ENCODE results near the gene ATP8B1. TPM values are rescaled to one million over a fixed set of nuclear protein-coding genes. Genes with fewer than 3 reads are reported as not detected.

Gene ATP8B1
- total and polyA plus RNA-seq, 9 of the 15 experiments (the other 6 are each of a cell fraction or from before 2014, with no cell fraction given): 0.01 to 0.22 (median 0.03) TPM; not detected in 3

- peak; percentile 41 to 46 for TF ChIP-seq AFF1 (IDR thresholded peaks at IDR 0.05; ENCODE audit: low read depth in 1 of 2, partially characterized antibody in 2 of 2)
- TF ChIP-seq ARID3A (IDR thresholded peaks at IDR 0.05; ENCODE audit: borderline replicate concordance, low read depth, low read length): peak; percentile 92
- TF ChIP-seq RERE (CRISPR knock-in tag; IDR thresholded peaks at IDR 0.05; ENCODE audit: borderline replicate concordance): no peak
- TF ChIP-seq ZNF785 (CRISPR knock-in tag; IDR thresholded peaks at IDR 0.05): no peak
- TF ChIP-seq BHLHE40 (IDR thresholded peaks at IDR 0.05; ENCODE audit: low read length): peak; percentile 62; the same call in 1 of the 2 replicates
- no peak for TF ChIP-seq HEY1 (CRISPR knock-in tag; IDR thresholded peaks at IDR 0.05; ENCODE audit: borderline replicate concordance)
- peak; percentile 53 for TF ChIP-seq EP400 (IDR thresholded peaks at IDR 0.05)
- TF ChIP-seq GTF2E2 (tag; IDR thresholded peaks at IDR 0.05): no peak
- no peak for TF ChIP-seq DIDO1 (tag; IDR thresholded peaks at IDR 0.05; ENCODE audit: low read depth)
- TF ChIP-seq ZNF408 (CRISPR knock-in tag; IDR thresholded peaks at IDR 0.05; ENCODE audit: low read depth): no peak
- TF ChIP-seq NR4A1 (CRISPR knock-in tag; IDR thresholded peaks at IDR 0.05): no peak
- TF ChIP-seq NR4A1 (tag; IDR thresholded peaks at IDR 0.05): no peak
- peak; percentile 78 for TF ChIP-seq PKNOX1 (IDR thresholded peaks at IDR 0.05)
- TF ChIP-seq ZNF184 (CRISPR knock-in tag; IDR thresholded peaks at IDR 0.05): no peak
- TF ChIP-seq POLR2AphosphoS2 (IDR thresholded peaks at IDR 0.05; ENCODE audit: low read length): no peak
- TF ChIP-seq RFX5 (IDR thresholded peaks at IDR 0.05; ENCODE audit: low read depth, low read length): no peak
Measured at GRCh38 chr18:57659460-57660102, 143.5 kb downstream of the ATP8B1 start (continued).
